ENCODE measurements around the gene CRLF3.
A peak's percentile ranks its signal among the peaks of the same experiment; 100 is the strongest.
"Not testable (repeated sequence)": the region's sequence is repeated elsewhere in the genome, so short reads cannot be mapped to it uniquely, and the experiment has no call there.

The CRLF3 gene, protein sequence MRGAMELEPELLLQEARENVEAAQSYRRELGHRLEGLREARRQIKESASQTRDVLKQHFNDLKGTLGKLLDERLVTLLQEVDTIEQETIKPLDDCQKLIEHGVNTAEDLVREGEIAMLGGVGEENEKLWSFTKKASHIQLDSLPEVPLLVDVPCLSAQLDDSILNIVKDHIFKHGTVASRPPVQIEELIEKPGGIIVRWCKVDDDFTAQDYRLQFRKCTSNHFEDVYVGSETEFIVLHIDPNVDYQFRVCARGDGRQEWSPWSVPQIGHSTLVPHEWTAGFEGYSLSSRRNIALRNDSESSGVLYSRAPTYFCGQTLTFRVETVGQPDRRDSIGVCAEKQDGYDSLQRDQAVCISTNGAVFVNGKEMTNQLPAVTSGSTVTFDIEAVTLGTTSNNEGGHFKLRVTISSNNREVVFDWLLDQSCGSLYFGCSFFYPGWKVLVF

GRCh38 chr17:30824356-30825145, at the start of gene CRLF3:
Gene CRLF3, minus strand, starts transcription at chr17:30824692. Its CDS starts 41 bp downstream, at chr17:30824651.
- DNase-seq (ENCODE audit: low read depth in 2 of 2) = peak; percentile 76 to 80

GRCh38 chr17:30869005-30869404, 44.5 kb upstream of the CRLF3 start:
- no peak for DNase-seq (ENCODE audit: low read depth in 2 of 2)

- no peak for DNase-seq (ENCODE audit: low read depth in 2 of 2)
Observed at GRCh38 chr17:30864636-30865035, 40.1 kb upstream of the CRLF3 start.

DNA sequence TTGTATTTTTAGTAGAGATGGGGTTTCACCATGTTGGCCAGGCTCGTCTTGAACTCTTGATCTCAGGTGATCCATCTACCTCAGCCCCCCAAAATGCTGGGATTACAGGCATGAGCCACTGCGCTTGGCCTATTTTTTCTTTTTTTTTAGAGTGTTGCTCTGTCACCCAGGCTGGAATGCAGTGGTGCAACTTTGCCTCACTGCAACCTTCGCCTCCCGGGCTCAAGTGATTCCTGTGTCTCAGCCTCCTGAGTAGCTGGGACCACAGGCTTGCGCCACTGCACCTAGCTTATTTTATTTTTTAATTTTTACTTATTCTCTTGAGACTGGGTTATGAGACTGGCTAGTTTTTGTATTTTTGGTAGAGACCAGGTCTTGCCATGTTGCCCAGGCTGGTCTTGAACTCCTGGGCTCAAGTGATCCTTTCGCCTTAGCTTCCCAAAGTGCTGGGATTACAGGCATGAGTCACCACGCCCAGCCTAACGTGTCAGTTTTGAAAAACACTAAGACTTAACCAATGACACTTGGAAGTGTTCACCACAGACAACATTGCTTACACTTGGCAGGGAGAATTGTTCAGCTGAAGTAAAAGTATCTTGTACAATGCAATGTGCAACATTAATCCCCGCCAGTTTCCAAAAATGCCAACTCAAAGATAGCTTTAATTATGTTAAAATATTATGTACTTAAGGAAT, 34.2 kb upstream of the CRLF3 start:
- DNase-seq (ENCODE audit: low read depth in 2 of 2) = no peak

- no peak for DNase-seq (ENCODE audit: low read depth in 2 of 2)
Observed at GRCh38 chr17:30854146-30854545, 29.7 kb upstream of the CRLF3 start.

DNA sequence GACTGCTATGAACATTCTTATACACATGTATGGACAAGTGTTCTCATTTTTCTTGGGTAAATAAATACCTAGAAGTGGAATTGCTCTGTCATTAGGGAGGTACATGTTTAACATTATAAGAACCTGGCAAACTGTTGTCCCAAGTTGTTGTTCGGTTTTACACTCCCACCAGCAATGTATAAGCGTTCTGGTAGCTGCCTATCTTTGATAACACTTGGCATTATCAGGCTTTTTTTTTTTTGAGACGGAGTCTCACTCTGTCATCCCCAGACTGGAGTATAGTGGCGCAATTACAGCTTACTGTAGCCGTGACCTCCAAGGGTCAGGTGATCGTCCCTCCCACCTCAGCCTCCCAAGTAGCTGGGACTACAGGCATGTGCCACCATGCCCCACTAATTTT, 23.5 kb upstream of the CRLF3 start:
- DNase-seq (ENCODE audit: low read depth in 2 of 2) = no peak

GRCh38 chr17:30840771-30841170, 16.3 kb upstream of the CRLF3 start:
- no peak for DNase-seq (ENCODE audit: low read depth in 2 of 2)

DNA sequence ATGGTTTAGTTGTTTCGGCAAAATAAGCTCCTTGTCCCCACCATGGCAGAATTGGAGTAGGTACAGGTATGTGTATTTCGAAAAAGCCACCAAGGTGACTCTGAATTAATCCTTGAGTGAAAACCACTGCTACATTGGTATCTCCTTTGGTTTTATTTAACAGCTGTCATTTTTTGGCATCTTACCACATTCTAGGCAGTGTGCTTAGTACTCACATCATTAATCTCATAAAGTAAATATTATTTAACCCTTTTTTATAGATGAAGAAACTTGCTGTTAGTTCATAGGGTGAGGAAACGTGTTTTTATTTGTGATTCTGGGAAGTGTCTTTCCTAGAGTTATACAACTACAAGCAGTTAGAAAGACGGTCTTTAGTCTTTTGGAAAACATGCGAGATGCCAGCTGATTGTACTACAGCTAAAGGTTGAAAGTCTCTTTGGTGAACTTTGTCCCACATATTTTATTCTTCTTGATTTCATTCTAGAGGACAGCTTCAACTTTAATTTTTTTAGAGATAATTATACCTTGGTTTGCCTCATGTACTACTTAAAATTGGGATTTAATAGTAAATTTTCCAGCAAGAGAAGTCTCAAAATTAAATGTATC, 13.8 kb upstream of the CRLF3 start:
- DNase-seq (ENCODE audit: low read depth in 2 of 2) = no peak

GRCh38 chr17:30832438-30833124, 8.1 kb upstream of the CRLF3 start:
- DNase-seq (ENCODE audit: low read depth in 2 of 2) = no peak

DNA sequence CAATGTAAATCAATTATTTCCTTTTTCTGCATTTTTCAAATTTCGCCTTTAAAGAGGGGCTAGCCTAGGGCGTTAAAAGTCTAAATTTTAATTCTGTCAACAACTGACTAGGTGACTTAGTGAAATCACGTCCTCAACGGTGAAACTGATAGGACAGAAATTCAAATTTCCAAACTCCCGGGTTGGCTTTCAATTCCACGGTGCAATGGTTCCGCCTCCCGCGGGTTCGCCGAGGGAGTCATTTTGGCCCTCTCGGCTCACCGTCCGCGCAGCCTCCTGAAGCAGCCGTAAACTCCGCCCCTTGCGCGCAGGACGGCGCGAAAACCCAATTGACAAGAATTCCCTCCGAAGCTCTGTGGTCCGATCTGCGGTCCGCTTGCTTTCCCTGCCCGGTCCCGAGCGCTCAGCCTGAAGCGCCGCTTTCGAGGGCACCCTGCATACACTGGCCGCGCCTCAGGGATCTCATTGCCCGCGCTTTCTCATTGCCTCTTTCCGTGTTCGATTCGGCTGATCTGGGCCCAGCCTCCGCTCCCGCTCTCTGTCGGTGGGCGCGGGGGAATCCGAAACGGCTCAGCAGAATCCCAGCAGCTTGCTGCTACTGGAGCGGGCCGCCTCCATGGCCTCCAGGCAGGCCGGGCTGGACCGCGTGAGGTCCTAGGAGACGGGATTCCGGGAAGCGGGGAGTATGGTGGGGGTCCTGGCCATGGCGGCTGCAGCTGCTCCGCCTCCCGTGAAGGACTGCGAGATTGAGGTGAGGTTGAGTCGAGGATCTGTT, 7.4 kb upstream of the CRLF3 start, which contains the start of gene ATAD5:
ATAD5 (plus strand) TSS at position 304 of the 775 bp plus-strand sequence; CDS start at position 686, 382 bp downstream.
- peak; percentile 74 to 76 for DNase-seq (ENCODE audit: low read depth in 2 of 2)

- no peak for DNase-seq (ENCODE audit: low read depth in 2 of 2)
Observed at GRCh38 chr17:30831257-30831656, 6.8 kb upstream of the CRLF3 start.

DNA sequence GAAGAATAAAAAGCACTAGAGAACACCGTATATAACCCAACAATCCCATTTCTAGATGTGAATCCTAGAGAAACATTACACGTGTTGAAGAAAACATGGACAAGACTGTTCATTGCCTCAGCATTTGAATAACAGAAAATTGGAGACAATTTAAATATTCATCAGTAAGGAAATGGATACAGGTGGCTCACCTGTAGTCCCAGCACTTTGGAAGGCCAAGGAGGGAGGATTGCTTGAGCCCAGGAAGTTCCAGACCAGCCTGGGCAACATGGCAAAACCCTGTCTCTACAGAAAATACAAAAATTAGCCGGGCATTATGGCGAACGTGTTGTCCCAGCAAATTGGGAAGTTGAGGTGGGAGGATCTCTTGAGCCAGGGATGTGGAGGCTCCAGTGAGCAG, 4.5 kb upstream of the CRLF3 start:
- no peak for DNase-seq (ENCODE audit: low read depth in 2 of 2)

DNA sequence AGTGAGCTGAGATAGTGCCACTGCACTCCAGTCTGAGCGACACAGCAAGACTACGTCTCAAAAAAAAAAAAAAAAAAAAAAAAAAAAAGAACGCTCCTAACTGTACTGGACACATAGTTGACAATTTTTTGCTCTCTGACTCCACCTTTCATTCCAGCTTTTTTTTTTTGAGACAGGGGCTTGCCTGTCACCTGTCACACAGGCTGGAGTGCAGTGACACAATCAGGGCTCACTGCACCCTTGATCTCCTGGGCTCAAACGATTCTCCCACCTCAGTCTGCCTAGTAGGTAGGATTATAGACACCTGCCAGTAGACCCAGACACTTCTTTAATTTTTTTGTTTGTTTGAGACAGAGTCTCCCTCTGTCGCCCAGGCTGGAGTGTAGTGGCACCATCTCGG, 2.6 kb upstream of the CRLF3 start:
- DNase-seq (ENCODE audit: low read depth in 2 of 2) = no peak

DNA sequence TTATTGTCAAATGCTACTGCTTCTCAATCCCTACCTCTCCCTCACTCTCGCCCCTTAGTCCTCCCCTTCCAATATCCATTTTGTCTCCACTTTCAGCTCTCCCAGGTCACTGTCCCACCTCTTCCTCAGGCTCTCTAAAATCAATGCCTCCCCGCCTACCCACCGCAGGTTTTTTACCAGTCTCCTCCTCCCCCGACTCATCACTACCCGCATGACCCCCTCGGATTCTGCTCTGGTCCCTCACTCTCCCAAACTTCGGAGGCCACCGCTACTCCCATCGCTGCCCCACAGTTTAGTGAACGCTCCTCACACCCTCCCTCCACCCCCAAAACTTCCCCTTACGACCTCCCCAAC, 513 bp downstream of the CRLF3 start:
- no peak for DNase-seq (ENCODE audit: low read depth in 2 of 2)

DNA sequence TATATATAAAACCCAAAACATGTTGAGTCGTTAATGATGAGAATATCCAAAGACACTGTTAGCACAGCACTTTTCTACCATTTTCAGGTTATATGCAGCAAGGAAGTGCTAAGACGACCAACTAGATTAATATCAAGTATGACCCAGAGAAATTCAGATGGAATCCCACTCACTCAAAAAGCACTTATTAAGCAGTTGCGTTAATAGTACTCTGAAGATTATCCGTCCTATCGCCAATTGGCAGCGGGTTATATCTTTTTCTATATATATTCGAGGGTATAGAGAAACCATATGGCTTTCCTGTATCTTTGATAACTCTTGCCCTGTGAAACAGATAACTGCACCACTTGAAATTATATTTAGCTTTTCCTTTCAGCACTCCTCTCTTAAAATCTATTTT, 1.1 kb downstream of the CRLF3 start:
- no peak for DNase-seq (ENCODE audit: low read depth in 2 of 2)

DNA sequence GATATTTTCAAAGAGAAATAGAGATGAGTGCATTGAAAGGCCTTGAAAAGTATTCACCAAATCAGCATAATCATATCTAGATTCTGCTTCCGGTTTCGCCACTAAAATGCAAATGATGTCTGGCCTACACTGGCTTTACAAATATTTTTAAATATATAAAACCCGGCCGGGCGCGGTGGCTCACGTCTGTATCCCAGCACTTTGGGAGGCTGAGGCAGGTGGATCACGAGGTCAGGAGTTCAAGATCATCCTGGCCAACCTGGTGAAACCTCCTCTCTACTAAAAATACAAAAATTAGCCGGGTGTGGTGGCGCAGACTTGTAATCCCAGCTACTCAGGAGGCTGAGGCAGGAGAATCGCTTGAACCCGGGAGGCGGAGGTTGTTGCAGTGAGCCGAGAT, 1.6 kb downstream of the CRLF3 start:
- not testable (repeated sequence) for DNase-seq (ENCODE audit: low read depth in 2 of 2)

DNA sequence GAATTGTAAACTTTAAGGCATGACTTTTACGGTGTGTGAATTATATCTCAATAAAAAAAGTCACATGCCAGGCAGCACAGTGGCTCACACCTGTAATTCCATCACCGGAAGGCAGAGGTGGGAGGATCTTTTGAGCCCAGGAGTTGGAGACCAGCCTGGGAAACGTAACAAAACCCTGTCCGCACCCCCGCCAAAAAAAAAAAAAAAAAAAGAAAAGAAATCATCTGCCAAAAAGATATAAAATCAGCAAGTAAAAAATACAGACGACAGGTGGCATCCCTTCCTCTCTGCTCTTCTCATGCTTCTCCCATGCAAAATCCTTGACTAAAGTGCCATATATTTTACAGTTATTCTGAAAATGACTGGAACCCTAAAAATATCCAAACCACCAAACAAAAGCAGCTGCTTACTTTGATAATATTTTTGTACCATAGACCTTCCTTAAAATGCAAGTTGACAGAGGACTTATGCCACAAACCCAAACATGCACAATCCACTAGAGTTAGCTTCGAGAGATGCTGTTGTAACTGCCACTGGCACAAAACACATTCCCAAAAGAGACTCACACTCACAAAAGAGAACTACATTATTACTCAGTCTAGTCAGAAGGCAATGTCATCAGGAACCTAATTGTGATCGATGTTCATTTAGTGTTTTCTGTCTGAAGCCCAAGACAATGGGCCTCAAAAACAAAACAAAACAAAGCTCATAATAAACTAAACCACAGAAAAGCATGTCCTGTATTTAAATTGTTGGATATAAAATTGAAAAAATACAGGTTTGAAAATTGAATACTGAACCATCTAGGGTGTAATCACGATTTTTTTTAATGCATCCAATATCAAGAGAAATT, 2.4 kb downstream of the CRLF3 start:
- no peak for DNase-seq (ENCODE audit: low read depth in 2 of 2)

DNA sequence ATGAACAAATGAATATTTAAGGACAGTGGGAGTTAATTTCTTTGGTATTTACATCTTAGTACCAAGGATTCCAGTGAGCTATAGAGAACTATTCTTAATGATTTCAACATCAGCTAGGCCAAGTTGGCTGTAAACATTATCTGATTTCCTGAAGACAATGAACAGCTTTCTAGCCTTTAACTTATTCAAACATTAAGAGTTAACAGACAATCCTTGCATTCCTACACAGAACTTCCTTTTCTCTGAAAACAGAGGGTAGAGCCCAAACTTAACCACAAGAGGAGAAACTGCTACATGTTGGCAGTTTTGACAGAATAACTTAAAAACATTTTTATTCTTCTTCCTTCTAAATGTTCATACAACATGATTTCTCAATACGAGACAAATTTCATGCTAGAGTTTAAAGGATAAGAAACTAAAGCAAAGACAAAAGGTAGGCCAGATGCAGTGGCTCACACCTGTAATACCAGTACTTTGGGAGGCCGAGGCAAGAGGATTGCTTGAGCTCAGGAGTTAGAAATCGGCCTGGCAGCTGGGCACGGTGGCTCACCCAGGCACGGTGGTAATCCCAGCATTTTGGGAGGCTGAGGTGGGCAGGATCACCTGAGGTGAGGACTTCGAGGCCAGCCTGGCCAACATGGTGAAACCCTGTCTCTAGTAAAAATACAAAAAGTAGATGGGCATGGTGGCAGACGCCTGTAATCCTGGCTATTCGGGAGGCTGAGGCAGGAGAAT, 4.4 kb downstream of the CRLF3 start:
- no peak for DNase-seq (ENCODE audit: low read depth in 2 of 2)

- DNase-seq (ENCODE audit: low read depth in 2 of 2) = no peak
Observed at GRCh38 chr17:30816165-30816564, 8.3 kb downstream of the CRLF3 start.
